HG02588 (cell line): ENCODE data around the gene LHFPL6.

Experiments used
- ATAC-seq: cut with Tn5 transposase; IDR thresholded peaks from one replicate; pipeline ENCODE4 v1.9.1; 2021; ENCODE audit warnings: mild to moderate bottlenecking, moderate library complexity; ENCODE audit not compliant: unreplicated experiment

The LHFPL6 gene

DNA sequence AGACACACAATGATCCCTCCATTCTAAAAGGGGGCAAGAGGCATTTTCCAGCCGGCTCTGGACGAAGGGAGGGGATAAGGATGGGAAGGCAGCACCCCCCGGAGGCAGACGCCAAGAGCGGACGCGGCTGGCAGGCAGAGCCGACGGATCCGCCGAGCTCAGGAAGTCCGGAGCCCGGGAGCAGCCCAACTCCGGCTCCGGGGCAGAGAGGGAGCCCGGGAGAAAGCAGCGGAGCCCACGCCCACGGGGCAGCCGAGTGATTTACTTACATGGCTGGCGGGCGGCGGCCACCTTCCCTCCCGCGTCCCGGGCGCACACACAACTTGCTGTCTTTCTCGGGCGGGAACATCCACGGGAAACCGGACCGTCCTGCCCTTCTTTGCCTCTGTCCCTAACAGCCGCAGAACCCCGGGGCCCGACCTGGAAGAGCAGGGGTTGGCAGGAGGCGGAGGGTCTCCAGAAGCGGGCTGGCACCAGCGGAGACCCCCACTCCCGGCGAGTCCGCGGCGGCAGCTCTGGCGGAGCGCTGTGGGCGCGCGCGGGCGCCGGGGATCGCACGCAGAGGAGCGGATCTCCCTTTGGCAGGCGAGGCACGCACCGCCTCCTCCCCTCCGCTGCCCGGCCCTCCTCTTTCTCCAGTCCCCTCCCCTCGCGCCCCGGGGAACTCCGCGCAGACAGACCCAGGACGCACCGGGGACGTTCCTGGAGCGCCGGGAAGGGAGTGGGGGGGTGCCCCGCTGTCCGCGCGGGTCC lies at the start of gene LHFPL6:
LHFPL6 (minus strand) TSS at position 580 of the 753 bp plus-strand sequence.
- peak; percentile 97 for ATAC-seq

DNA sequence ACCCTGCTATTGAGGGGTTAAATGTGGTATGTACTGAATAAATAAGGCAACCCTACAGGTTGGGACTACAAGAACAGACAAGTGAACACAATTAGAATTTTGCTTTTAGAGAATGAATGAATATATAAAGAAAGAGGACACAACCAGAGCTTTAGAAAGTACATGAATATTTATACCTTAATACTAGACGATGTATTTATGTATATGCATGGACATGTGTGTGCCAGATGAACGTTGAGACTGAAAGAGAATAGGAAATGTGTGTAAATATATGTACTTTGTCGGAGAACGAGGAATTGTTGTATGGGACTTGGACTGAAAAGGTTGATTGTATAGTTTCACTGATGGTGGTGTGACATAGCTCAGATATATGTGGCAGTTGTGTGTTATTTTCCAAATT lies 43.1 kb upstream of the LHFPL6 start:
- ATAC-seq: no peak

DNA sequence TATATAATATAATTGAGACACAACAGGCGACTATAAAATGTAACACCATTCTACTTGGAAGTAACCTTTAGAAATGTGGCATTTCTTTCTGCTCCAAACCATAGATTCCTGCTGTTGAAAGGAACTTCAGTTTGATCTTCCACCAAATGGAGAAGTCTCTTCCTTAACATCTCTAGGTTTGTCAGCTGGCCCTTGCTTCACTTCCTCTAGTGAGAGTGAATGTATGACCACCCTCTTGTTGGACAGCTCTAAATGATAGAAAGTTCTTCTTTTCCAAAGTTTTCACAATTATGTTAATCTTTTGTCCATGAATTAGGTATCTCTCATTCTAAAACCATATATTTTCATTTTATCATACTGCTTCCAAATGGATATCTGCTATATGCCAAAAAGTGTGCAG lies 38.7 kb upstream of the LHFPL6 start:
- ATAC-seq: no peak

DNA sequence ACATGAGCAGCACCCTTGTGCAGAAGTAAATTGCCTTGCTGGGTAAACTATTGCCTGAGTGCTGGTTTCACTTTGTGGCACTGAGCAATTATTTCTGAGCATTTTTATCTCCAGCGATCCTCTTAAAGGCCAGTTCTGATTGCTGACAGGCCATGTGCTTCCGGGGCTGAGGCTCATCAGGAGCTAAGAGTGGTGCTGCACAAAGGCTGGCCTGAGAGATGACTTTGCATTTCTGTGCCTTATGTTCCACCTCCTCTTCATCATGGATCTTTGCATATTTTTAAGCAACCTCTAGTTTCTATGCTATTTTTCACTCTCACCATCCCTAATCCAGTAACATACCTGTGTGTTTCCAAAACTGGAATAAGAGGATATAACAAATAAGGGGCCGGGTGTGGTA lies 34.9 kb upstream of the LHFPL6 start:
- ATAC-seq: no peak

DNA sequence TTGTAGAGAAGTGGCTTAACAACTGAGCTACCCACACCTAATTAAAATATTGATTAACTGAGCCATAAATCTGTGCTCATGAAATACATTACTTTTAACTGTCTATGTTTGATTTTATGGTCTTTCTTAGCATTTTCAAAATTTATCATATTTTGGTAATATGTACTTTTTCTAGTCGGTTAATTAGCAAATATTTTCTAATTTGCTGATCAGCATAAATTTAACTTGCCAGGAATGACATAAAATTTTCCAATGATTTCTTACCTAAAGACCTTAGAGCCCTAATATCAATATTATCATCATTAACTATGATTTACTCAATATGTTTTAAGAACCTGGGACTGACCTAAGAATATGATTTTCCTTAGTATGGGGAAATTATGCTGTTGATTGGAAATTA lies 32.6 kb upstream of the LHFPL6 start:
- ATAC-seq: no peak

DNA sequence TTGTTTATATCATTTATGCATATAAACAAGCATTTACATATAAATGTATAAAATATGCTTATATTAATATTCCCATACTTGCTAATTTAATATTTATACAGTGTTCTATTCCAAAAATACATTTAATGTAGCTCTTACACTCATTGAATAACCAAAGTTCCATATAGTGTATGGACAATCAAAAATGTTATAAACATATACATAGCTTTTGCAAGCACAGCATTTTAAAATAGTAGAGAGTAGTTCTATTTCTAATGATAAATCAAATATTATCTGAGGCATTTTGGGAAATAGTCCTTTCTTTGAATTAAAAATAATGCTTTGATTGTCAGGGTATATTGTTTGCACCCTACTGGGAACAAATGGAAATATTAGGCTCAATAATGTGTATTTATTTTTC lies 30.0 kb upstream of the LHFPL6 start:
- ATAC-seq: no peak

DNA sequence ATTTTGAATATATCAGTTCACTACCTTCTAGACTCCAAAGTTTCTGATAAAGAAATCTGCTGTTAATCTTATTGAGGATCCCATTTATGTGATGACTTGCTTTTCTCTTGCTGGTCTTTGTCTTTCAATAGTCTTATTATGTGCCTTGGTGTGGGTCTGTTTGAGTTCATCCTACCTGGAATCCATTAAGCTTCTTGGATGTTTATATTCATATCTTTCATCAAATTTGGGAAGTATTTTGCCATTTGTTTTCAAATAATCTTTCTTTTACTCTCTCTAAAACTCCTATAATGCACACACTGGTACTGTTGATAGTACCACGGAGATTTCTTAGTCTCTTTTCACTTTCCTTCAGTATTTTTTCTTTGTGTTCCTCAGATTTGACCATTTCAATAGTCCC lies 28.3 kb upstream of the LHFPL6 start:
- no peak for ATAC-seq

GRCh38 chr13:39623466-39623865 lies 20.5 kb upstream of the LHFPL6 start:
- ATAC-seq: no peak

- ATAC-seq: no peak
Observed at GRCh38 chr13:39618561-39618960, 15.6 kb upstream of the LHFPL6 start.

DNA sequence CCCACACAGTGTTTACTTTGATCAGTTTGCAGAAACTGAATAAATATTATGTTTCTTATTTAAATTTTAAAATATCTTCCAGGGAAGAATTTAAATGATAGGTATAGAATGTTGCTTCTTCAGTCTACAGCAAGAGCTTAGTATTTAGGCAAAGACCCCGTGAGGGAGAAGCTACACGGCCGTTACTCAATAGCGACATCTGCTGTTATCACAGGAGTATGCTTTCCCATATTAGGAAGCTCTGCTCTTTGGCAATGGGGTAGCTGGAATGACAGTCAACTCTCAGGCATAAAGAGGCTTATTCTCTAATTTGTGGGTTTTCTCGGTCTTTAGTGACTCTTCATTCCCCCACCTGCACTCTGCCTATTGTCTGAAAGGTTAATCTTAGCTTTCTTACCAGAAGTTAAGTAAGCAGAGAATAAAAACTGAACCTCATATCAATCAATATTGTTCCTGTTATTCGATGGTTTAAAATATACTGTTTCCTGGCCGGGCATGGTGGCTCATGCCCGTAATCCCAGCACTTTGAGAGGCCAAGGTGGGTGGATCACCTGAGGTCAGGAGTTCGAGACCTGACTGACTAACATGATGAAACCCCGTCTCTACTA lies 13.2 kb upstream of the LHFPL6 start:
- ATAC-seq: peak; percentile 53

DNA sequence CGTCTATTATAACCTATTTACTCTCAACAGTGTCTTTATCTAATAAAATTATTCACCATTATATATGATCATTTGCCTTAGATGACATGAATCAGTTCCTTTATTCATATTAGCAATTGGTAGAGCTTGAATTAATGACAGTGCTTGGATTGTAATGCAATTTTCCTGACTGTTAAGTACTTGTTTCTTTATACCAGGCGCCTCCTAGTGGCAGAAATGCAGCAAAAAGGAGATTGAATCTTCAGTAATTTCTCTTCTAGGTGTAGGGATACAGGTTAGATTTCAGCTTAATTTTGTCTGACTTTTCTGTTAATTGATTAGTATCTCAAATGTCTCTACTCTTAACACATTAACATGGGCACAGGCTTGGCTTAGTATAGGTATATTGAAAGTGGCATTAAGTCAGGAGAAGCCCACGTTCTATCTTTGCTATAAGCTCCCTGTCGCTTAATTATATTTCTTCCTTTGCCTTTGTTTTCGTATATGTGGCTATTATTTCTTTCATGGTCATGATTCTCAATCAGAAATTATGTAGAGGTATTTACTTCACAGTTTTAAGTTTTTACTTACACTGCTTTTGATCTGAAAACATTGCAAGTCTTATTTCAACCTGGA lies 9.1 kb upstream of the LHFPL6 start:
- no peak for ATAC-seq

DNA sequence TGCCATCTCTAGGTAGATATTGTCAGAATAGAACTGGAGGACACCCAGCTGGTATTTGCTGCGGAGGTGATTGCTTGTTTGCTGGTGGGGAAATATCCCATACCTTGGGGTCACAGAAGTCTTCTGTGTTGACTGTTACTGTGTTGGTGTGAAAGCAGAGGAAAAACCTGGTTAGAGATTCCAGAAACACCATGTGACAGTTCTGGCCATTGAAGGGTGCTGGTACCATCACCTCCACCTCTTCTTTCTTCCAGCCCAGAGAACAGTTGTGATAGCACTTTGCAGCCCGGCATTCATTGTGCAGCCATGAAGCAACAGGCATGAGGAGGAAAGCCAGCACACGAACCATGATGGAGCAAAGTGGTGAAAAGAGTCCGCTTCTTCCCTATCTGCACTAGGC lies 4.9 kb upstream of the LHFPL6 start:
- ATAC-seq: no peak

GRCh38 chr13:39605677-39606320 lies 2.8 kb upstream of the LHFPL6 start:
- ATAC-seq: no peak

DNA sequence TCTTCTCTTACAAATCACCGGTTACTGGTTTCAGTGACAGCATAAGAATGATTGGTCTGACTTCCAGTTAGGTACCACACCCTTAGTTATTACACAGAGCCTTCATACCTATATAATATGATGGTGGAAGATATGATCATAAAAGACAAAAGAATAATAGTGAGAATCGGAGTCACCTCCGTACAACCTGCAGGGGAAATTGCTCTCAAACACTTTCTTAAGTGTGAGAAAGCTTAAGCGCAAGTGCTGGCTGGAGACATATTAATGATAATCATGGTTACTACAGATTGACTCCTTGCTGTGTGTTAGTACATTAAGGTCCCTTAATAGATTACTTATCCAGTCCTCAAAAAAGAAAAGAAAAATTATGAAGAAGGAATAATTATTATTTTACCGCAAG lies 1.8 kb upstream of the LHFPL6 start:
- ATAC-seq: no peak

DNA sequence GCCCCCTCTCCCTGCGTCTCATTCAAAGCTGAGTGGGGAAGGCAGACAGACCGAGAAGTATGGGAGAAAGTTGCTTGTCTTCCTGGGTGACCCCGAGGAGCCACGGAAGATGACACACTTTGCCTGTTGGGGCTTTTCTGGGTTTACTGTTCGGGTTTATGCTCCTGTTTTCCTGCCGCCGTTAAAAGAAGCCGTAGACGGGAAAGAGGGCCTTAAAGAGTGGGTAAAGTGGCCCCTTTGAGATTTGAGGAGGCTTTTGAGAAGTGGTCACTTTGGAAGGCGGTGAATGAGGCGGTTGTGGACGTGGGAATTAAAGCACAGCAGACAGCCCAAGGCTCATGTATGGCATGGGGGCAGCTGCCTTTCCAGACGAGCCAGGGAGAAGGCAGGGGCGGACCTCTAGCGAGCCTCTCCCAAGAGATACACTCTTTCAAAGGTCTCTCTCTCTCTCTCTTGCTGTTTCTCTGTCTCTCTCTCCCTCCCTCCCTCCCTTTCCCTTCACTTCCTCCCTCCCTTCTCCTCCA lies 493 bp upstream of the LHFPL6 start:
- peak; percentile 34 for ATAC-seq

DNA sequence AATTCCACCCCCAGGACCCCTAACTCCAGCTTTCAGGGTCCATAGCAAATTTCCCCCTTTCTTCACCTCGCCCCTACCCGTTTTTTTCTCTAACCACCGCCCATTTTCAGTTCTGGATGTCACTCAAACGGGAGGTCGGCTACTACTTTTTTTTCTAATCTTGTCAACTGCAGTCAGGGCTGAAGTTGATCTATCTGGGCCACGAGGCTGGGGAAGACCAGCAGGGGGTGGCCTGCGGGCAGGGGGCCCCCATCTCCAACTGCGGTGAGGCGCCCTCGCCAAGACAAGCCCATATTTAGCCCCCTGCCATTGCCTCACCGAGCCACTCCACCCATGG lies 748 bp downstream of the LHFPL6 start:
- peak; percentile 17 for ATAC-seq

GRCh38 chr13:39601636-39602035 lies 1.4 kb downstream of the LHFPL6 start:
- no peak for ATAC-seq

- no peak for ATAC-seq
Observed at GRCh38 chr13:39600766-39601165, 2.2 kb downstream of the LHFPL6 start.

- ATAC-seq: no peak
Observed at GRCh38 chr13:39599842-39600241, 3.2 kb downstream of the LHFPL6 start.

DNA sequence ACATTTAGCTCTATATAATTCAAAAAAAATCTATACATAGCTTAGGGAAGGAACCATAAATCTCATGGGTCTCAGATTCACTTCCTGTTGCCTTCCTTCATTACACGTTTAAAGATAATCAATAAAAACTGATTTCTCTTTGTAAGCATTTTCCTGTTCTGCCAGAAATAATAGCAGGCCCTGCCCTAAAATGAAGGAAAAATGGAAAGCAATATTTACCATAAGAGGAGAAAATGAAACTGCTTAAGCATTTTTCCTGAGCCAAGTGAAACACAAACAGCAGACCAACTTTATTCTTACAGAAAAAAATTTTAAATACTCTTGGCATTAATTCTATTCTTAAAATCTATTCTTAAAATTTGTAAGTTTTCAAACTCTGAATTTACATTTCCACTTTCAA lies 4.0 kb downstream of the LHFPL6 start:
- ATAC-seq: no peak

DNA sequence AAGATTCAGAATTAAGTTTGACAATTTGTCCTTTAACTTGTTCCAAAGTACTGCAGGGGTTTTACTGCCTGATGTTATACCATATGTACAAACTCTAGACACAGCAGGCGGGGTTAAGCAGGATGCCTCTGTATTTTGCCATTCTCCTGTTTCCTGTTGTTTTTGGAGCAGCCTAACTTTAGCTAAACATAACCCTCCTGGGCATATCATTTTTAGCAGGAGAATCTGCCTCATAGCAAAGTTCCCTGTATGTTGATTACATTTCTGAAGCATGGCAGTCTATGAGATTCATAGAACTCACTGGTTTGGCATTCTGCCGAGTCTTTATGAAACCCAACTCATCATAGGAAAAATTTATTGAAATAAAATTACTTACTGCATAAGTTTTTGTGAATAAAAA lies 5.2 kb downstream of the LHFPL6 start:
- no peak for ATAC-seq

GRCh38 chr13:39596685-39597084 lies 6.3 kb downstream of the LHFPL6 start:
- ATAC-seq: no peak
